ENCODE results near the gene ZNHIT2.
"Not testable (repeated sequence)": the region's sequence is repeated elsewhere in the genome, so short reads cannot be mapped to it uniquely, and the experiment has no call there.

Gene ZNHIT2

DNA sequence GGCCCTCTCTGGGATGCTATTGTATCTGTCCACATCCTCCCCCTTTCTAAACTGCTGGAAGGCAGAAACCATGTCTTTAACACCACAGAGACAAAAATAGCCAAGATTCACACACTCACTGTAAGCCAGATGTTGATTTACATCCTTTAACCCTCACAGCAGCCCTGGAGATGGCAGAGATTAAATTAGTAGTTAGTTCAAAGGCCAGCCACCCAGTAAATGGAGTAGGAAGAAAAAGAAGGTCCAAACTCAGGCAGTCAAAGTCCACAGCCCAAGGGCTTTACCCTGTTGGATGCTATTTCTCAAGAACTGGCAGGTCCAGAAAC, 2.1 kb upstream of the ZNHIT2 start:
- no peak for DNase-seq (ENCODE audit: low read depth)

DNA sequence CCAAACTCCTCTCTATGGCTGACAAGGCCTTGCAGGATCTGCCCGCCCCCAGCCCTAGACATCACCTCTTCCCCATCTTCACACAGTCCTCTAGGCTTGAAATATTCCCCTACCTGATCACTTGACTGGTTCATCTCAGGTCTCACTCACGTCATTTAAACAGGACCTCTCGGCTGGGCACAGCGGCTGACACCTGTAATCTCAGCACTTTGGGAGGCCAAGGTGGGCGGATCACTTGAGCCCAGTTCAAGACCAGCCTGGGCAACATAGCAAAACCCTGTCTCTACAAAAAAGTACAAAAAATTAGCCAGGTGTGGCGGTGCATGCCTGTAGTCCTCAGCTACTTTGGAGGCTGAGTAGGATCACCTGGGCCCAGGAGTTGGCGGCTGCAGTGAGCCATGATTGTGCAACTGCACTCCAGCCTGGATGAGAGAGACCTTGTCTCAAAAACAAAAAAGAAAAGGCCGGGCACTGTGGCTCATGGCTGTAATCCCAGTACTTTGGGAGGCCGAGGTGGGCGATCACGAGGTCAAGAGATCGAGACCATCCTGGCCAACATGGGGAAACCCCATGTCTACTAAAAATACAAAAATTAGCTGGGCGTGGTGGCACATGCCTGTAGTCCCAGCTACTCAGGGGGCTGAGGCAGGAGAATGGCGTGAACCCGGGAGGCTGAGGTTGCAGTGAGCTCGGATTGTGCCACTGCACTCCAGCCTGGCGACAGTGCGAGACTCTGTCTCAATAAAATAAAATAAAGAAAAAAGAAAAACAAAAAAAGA, 1.6 kb upstream of the ZNHIT2 start:
- DNase-seq (ENCODE audit: low read depth) = not testable (repeated sequence)

DNA sequence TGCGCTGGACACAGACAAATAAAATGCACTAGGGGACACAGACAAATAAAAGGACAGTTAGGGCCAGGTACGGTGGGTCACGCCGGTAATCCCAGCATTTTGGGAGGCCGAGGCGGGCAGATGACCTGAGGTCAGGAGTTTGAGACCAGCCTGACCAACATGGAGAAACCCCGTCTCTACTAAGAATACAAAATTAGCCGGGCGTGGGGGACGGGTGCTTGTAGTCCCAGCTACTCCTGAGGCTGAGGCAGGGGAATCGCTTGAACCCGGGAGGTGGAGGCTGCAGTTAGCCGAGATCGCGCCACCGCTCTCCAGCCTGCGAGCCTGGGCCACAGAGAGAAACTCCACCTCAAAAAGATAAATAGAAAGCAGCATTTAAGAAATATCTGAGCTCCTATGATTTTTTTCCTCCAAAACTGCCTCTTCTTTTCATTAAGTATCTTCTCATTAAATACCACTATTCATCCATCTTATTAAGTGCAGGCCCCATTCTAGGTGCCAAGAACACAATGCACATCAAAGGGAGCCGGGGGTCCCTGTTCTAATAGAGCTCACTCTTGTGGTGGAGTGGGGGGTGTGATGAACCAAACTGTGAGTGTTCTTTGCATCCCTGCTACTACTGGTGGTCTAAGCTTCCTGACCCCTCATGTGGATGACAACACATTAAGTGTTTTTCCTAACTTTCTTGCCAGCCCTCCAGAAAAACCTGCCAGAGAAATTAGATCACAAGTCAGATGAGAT, 766 bp upstream of the ZNHIT2 start:
- no peak for DNase-seq (ENCODE audit: low read depth)

DNA sequence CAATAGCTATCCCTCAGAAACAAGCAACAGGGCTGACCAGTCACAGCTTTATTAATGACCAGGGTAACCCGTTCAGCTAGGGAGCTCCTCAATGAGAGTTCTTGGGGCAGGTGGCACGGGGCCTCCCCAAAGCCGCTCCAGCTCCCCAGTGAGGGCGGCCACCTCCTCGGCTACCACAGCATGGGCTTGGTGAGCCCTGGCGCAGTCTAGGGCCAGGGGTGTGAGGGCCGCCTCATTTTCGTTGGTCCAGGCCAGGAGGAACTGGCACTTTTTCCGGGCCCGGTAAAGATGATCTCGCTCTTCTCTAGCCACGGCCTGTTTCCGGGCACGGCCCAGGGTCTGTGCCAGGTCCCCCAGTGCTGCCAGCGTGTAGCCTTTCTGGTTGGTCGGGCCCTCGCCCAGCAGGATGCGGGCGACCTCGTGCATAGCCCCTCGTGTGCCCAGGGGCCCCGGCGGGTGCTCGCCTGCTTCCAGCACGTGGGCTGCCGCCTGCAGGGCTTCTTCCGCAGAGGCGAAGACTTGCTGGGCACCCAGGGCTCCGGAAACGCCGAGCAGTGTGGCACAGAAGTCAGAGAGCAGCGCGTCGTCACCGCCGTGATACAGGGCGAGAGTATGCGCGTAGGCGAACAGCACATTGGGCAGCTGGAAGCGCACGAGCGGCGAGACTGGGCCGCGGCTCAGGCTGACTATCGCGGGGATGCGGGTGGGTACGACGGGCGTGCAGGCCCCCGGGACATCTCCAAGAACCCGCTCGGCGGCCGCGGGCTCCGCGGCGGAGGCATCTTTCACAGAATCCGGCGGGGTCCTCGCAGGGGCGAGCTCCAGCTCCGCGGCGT, 913 bp downstream of the ZNHIT2 start:
- peak; percentile 43 for DNase-seq (ENCODE audit: low read depth)

DNA sequence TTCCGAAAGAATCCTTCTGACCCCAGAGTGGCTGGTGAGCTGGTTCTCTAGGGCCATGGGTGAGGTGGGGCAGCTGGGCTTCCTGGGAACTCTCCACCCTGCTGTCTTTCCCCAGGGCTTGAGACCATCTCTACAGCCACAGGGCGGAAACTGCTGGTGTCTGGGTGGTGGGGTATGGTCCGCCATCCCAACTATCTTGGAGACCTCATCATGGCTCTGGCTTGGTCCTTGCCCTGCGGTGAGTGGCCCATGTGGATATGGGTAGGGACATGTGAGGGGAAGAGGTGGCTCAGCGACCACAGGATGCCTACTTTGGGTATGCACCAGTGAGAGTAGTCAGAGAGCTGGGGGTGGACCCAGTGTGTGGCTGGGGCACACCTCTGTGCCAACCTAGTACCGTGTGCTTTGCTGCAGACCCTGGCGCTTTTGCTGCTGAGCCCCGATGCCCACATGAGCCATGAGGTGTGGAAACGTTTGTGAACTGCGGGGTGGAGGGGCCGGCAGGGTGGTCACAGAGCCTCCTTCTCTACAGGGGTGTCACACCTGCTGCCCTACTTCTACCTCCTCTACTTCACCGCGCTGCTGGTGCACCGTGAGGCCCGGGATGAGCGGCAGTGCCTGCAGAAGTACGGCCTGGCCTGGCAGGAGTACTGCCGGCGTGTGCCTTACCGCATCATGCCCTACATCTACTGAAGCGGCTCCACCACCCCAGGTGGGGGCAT, 2.0 kb downstream of the ZNHIT2 start:
- DNase-seq (ENCODE audit: low read depth) = no peak

DNA sequence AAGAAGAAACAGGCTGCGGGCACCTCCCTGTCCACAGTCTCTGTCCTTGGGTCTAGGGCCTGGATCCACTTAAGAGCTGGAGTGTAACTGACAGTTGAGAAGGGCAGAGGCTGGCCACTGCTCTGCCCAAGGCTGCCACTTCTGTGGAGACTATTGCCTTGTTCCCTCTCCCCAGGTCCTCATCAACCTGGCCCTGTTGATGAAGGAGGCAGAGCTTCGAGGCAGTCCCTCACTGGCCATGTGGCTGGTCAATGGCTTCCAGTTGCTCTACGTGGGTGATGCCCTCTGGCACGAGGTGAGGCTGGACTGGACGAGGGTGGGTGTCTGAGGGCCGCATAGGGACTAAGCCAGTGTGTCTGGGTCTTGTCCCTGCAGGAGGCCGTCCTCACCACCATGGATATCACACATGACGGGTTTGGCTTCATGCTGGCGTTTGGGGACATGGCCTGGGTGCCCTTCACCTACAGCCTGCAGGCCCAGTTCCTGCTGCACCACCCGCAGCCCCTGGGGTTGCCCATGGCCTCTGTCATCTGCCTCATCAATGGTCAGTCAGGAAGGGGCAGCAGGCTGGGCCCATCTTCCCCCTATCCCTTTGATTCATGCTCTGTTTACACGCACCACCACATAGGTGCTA, 2.8 kb downstream of the ZNHIT2 start:
- no peak for DNase-seq (ENCODE audit: low read depth)

DNA sequence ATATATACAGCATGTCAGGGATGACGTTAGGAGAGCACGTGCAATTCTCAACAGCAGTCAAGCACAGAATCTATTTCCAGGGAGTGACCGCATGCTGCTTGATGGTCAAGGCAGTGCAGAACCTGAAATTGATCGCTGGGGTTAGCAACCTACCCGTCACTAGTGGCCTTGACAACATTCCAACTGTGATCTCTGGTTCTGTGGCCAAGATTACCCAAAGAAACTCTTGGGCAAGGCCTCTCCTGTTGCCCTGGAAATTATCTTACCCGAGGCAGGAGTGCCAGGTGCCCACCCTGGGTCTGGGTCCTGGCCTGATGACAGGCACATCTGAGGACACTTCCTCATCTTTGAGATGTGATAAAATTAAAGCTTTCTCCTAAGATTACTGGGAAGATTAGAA, 3.7 kb downstream of the ZNHIT2 start:
- DNase-seq (ENCODE audit: low read depth) = no peak

DNA sequence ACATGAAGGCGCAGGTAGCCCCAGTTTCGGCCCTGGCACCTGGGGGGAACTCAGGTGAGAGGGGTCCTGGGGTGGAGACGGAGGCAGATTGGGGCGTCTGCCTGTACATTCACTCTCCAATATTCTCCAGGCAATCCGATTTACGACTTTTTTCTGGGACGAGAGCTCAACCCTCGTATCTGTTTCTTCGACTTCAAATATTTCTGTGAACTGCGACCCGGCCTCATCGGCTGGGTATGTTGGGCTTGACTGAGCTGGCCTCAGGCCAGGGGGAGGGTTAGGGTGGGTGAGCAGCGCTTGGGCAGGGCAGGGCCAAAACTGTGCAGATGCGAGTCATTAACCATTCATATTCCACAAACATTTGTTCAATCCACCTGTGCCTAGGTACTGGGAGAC, 4.1 kb downstream of the ZNHIT2 start:
- DNase-seq (ENCODE audit: low read depth) = no peak

DNA sequence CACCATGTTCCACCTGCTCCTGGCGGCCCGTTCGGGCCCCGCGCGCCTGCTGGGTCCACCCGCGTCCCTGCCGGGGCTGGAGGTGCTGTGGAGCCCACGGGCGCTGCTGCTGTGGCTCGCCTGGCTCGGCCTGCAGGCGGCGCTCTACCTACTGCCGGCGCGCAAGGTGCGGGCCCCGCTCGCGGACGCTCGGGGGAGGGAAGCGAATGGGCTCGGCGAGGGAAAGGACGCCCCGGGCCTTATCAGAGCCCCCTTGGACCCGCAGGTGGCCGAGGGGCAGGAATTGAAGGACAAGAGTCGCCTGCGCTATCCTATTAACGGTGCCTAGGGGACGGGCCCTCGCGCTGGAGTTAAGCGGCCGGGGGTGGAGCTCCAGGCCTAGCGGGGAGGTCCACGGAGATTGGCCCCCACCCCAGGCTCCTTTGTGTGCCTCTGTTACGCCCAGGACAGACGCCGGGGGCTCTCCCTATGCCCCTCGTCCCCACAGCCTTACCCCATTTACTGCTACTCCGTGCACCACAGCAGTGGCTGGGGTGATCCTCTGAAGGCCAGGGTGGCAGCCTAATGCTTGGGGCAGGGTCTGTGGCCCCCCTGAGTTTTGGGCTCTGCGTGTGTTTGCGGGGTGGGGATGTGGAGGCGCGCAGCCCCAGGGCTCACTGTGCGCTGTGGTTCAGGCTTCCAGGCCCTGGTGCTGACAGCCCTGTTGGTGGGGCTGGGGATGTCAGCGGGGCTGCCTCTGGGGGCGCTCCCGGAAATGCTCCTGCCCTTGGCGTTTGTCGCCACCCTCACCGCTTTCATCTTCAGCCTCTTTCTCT, 4.7 kb downstream of the ZNHIT2 start:
- DNase-seq (ENCODE audit: low read depth) = peak; percentile 49

DNA sequence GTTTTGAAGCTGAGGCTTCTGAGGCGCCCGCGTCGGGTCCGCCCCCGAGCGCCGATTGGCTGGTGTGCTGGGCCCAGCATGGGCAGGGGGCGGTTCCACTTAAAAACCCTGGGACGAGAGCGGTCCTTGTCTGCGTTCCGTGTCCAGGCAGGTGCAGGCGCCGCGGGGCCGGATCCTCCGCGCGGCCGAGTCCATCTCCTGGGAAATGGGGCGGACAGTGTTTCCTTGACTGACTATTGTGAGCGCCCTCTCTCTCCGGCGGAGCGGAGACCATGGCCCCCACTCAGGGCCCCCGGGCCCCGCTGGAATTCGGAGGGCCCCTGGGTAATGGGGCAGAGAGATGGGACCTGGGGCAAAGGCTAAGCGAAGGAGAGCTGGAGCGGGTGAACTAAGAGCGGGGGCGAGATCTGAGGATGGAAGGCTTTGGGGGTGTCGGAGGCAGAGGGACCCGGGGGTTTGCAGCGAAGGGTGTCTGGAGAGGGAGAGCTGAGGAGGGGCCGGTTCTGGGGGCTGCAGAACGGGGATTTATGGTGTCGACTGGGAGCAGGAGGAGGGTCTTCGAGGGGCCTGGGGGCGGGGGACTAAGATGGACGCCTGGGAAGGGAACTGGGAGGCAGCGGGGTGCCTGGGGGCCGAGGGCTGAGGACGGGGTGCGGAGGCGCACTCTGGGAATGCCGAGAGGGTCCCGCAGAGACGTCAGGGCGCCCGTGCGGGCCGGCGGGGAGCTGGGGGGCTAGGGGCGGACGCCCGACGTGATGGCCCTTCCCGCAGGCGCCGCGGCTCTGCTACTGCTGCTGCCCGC, 5.6 kb downstream of the ZNHIT2 start, which contains the start of gene TM7SF2:
Gene TM7SF2 (plus strand): TSS at position 129 of the 802 bp plus-strand sequence. CDS start 144 bp downstream, at position 273.
- DNase-seq (ENCODE audit: low read depth) = peak; percentile 92

DNA sequence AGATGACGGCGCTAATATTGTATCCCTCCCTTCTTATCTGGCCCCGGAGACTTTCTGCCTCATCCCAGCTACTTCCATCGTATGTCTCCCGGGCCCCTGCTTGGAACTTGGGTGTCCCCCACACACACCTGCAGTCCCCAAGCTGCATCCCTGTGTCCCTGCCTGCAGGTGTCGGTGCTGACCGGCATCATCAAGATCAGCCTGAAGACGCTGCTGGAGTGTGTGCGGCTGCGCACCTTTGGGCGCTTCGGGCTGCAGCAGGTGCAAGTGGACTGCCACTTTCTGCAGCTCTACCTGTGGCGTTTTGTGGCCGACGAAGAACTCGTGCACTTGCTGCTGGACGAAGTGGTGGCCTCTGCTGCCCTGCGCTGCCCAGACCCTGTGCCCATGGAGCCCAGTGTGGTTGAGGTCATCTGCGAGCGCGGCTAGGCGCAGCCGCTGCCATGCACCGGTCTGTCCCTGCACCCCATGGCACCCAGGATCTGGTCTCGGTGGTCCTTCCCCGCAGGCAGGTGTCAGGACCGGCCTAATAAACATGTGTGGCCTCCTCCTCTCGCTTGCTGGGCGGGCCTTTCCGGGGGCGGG, 6.2 kb downstream of the ZNHIT2 start:
- DNase-seq (ENCODE audit: low read depth) = no peak

DNA sequence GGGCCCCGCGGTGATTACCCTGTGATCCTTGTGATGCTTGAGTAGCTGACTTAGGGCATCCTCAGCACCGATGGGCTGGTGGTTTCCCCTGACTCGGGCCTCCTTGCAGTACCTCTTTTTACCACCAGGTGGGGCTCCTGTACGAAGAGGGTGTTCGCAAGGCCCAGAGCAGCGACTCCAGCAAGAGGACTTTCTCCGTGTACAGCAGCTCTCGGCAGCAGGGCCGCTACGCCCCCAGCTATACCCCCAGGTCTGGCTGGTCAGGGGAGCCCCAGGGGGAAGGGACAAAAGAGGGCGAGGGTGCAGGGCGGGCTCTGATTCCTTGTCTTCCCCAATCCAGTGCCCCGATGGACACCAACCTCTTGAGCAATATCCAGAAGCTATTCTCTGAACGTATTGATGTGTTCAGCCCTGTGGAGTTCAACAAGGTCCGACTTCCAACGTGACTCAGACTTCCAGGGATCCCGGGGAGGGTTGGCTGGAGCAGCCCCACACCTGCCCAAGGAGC, 7.1 kb downstream of the ZNHIT2 start:
- peak; percentile 78 for DNase-seq (ENCODE audit: low read depth)

DNA sequence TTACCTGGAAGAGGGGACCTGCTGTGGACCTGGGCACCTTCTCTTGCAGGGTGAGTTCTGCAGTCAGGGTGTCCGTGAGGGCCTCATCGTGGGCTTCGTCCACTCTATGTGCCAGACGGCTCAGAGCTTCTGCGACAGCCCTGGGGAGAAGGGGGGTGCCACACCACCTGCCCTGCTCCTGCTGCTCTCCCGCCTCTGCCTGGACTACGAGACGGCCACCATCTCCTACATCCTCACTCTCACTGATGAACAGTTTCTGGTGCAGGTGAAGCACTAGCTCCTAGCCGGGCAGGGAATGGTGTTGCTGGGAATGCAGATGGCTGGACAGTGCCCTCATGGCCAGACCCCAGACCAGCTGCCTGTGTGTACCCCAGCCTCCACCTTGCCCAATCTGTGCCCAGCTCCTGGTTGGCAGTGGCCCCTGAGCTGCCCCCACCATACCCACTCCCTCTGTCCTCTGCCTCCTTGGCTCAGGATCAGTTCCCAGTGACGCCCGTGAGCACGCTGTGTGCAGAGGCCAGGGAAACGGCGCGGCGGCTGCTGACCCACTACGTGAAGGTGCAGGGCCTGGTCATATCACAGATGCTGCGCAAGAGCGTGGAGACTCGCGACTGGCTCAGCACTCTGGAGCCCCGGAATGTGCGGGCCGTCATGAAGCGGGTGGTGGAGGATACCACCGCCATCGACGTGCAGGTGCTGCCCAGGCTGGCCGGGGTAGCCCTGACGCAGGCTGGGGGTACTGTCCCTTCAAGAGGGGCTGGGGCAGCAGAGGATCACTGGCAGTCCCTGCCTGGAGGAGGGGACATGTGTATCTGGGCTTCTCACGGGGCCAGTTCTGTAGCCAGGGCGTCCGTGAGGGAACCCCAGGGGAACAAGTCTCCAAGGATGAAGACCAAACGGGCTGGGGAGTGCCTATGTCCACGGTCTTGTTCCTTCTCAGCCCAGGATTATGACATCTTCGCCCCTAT, 8.0 kb downstream of the ZNHIT2 start:
- DNase-seq (ENCODE audit: low read depth) = no peak

DNA sequence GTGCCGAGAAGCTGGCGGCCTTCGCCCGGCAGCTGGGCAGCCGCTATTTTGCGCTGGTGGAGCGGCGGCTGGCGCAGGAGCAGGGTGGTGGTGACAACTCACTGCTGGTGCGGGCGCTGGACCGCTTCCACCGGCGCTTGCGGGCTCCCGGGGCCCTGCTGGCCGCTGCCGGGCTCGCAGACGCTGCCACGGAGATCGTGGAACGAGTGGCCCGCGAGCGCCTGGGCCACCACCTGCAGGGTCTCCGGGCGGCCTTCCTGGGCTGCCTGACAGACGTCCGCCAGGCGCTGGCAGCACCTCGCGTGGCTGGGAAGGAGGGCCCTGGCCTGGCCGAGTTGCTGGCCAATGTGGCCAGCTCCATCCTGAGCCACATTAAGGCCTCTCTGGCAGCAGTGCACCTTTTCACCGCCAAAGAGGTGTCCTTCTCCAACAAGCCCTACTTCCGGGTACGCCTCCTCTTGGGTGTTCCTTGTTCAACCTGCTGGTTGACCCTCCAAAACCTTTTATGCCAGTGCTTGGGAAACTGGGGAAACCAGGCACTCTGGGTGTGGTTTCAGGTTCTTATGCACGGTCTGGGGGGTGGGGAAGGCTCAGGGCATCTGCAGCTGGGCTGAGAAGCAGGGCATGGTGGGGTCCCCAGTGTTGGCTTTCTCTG, 8.9 kb downstream of the ZNHIT2 start:
- no peak for DNase-seq (ENCODE audit: low read depth)

DNA sequence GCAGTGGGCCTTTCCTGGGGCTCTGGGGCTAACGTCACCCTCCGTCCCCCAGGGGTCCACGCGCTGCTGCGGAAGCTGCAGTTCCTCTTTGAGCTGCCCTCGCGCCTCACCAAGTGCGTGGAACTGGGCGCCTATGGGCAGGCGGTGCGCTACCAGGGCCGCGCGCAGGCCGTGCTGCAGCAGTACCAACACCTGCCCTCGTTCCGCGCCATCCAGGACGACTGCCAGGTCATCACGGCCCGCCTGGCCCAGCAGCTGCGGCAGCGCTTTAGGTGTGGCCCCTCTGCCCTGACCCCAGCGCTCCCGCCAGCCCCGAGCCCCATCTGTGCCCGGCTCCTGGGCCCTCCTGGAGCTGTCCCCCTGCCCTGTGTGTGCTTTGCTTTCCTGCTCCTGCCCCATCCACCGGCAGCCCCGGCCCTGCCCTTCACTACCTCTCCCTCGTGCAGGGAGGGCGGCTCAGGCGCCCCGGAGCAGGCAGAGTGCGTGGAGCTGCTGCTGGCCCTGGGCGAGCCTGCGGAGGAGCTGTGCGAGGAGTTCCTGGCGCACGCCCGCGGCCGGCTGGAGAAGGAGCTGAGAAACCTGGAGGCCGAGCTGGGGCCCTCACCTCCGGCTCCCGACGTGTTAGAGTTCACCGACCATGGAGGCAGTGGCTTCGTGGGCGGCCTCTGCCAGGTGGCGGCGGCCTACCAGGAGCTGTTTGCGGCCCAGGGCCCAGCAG, 9.6 kb downstream of the ZNHIT2 start:
- no peak for DNase-seq (ENCODE audit: low read depth)

DNA sequence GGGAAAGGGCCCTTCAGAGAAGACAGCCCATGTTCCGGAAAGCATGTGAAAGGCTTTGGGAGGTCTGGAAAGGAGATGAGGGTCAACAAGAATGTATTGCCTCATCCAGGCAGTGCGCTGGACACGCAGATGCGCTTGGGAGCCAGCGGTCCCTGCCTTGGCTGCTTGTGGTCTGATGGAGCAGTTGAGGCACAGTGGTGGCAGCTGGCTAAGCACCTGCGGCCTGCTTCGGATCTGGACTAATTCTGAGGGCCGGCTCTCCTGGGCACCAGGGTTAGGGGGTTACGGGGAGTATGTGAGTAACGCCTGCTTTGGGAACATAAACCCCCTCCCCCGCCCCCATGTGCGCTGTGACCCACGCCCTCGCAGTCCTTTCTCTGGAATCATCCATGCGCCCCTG, 10.4 kb downstream of the ZNHIT2 start:
- no peak for DNase-seq (ENCODE audit: low read depth)

DNA sequence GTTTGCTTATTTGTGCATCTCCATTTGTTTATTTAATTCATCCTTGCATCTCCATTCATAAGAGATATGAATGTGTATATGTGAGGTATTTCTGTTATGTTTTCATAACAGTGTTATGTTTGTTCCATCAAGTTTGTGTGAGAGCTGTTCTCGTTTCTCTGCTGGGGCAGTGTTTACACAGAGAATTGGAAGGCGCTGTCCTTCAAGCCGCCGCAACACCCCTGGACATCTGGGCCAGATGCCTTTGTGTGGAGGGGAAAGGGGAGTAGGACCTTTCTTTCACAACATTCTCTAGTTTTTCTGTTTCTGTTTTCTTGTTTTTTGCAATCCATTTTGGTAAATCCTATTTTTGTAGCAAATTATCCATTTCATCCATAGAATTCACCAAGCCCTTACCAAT, 12.9 kb downstream of the ZNHIT2 start:
- no peak for DNase-seq (ENCODE audit: low read depth)

Measured in T-helper 22 cell (primary cell).